ENCODE measurements around the gene GGA2.
"Not testable (repeated sequence)": the region's sequence is repeated elsewhere in the genome, so short reads cannot be mapped to it uniquely, and the experiment has no call there.

The GGA2 gene

DNA sequence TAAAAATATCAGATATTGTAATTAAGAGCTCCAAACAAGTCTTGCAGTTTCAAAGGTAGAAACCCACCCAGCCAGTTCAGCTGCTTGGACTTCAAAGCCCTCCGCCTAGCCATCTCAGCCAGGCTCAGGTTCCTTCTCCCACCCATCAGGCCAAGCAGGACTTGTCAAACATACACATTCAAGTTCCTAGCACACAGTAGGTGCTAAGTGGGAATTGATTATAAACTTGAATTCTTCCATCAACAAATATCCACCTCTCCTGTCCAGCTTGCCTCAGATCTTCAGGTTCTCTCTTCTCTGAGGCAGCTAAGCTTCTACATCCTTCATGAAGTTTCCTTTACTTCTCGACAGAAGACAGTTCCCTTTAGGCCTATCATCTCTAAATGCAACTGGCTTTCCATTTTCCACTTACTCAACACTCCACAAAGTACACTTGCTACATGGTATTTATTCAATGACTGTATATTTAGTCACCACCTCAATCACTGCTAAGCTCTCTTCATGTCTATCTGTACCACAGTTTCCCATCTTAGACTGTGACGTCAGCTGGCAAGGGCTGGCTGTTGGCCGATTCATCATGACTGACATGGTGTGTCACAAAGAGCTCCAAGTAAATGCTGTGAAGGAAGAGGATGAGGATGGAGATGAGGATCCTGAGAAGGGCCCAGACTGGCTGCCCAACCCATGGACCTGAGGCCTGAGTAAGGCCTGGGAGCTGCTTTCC is 44.0 kb downstream of the GGA2 start:
- DNase-seq (ENCODE audit: low read depth): peak; percentile 31

DNA sequence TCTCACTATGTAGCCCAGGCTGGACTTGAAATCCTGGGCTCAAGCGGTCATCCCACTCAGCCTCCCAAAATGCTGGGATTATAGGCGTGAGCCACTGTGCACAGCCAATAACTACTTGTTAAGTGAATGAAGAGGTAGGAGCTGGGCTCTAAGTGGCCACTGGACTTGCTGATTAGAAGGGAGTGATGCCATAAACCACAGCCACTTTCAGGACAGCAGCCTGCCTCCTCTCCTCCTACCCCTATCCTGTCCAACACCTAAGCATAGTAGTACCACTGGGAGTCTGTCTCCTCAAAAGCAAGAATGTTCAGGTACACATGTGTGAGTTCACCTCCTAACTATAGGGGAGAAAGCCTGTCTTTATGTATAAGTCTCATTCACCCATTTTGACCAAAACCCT is 45.1 kb downstream of the GGA2 start:
- DNase-seq (ENCODE audit: low read depth): no peak

DNA sequence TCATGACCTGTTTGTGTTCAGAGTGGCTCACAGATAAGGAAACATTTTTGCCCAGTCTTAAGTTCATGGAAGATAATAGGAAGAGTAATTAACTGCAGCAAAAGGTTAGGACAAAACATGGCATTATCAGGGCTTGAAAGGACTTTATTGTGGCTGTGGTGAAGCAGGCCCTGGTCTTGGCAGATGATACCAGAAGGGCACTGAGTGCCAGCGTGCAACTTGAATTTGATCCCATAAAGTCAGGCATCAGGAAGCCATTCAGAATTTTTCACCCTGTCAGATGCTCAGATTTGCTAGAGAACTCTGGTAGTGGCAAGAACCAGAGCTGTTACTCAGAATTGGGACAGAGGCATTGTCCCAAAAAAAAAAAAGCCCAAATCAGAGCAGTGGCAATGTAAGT is 46.1 kb downstream of the GGA2 start:
- DNase-seq (ENCODE audit: low read depth): no peak

DNA sequence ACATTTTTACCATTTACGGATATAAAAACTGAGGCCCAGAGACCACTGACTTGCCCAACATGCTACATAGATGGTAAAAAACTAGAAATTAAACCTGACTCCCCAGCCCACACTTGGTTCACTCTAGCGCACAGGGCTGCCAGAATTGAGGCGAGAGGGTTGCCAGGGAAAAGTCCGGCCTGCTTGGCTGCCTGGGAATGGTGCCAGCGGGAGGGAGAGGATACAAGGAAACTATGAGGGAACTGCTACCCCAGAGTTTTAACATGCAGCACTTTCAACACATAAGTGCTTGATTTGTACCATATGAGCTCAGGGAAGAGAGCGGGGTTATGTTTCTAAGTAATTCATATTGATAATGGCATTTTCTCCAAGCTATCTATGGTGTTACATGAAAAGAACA is 47.3 kb downstream of the GGA2 start:
- DNase-seq (ENCODE audit: low read depth): peak; percentile 64

DNA sequence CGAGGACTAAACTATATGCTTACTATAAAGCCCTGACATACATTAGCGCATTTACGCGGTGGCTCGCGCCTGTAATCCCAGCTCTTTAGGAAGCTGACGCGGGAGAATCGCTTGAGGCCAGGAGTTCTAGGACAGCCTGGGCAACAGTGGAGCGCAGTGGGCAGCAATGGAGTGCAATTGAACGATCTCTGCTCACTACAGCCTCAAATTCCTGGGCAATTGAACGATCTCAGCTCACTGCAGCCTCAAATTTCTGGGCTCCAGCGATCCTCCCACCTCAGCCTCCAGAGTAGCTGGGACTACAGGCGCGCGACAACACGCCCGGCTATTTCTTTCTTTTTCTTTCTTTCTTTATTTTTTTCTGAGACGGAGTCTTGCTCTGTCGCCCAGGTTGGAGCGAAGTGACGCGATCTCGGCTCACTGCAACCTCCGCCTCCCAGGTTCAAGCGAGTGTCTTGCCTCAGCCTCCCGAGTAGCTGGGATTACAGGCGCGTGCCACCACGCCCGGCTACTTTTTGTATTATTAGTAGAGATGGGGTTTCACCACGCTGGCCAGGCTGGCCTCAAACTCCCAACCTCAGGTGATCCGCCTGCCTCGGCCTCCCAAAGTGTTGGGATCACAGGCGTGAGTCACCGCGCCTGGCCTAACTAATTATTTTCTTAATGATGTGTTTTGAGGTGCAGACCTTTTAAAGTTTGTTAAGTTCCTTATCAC is 56.8 kb downstream of the GGA2 start:
- DNase-seq (ENCODE audit: low read depth): no peak

DNA sequence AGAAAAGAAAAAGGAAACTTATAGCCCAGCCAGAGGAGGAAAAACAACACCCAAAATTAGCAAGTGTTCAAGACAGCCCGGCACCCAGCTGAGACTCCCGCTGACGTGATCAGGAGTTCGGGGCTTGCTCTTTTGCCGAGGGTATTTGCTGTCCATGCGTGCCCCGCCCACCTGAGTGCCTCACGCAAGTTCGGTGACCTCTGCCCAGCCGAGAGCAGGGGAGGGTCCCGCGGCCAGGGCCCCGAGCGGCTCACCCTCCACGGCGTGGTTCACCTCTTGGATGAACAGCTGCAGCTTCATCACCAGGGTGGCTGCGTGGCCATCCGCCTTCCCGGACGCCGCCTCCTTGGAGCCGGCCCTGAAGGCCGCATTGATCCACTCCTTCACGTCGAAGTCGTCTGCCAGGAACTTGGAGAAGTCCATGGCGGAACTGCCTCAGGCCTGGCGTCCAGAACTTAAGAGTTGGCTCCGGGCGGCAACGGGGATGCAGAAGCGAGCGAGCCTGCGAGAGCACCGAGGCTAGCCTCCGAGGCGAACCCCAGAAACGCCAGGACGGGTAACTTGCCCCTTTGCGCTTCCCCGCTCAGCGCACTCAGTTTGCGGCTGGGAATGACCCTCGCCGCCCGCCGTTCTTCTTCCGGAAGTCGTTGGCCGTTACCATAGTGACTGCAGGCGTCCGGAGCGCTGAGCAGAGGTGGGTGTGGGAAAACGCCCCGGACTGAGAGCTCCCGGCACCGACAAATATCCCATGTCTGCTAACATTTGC is 57.5 kb downstream of the GGA2 start, which contains the start of gene COG7:
Gene COG7 (minus strand): TSS at position 618 of the 766 bp plus-strand sequence. CDS start 195 bp downstream, at position 423.
- DNase-seq (ENCODE audit: low read depth): peak; percentile 64

DNA sequence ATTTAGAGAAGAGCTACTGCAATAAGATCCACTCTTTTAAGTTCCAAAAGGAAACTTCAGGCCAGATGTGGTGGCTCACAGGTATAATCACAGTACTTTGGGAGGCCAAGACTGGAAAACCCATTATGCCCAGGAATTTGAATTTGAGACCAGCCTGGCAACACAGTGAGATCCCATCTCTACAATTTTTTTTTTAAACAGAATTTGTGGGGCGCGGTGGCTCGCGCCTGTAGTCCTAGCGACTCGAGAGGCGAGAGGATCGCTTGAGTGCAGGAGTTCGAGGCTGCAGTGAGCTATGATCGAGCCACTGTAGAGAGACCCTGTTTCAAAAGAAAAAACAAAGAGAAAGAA is 58.1 kb downstream of the GGA2 start:
- no peak for DNase-seq (ENCODE audit: low read depth)

DNA sequence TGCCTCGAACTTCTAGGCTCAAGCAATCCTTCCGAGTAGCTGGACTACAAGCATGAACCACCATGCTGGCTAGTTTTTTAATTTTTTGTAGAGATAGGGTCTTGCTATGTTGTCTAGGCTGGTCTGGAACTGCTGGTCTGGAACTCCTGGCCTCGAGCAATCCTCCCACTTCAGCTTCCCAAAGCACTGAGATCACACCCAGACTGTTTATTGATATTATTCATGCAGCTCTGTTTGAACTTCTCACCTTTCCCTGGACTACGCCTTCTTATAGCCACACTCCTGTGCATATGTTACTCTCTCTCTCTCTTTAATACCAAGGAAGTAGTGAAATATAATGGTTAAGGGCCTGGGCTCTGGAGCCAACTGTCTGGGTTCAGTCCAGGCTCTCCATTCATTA is 61.9 kb downstream of the GGA2 start:
- DNase-seq (ENCODE audit: low read depth): no peak

DNA sequence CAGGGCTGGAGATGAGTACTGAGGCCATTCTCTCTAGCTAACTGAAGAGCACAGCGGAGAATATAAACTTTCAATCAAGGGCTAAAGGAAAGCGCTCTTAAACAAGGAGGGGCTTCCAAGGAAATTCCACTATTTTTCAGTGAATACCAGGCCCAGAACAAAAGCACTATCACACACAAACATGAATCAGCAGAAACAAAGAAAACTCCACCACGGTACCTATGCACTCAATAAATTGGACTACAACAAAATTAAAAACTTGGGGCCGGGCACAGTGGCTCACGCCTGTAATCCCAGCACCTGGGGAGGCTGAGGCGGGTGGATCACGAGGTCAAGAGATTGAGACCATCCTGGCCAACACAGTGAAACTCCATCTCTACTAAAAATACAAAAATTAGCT is 72.8 kb downstream of the GGA2 start:
- not testable (repeated sequence) for DNase-seq (ENCODE audit: low read depth)

DNA sequence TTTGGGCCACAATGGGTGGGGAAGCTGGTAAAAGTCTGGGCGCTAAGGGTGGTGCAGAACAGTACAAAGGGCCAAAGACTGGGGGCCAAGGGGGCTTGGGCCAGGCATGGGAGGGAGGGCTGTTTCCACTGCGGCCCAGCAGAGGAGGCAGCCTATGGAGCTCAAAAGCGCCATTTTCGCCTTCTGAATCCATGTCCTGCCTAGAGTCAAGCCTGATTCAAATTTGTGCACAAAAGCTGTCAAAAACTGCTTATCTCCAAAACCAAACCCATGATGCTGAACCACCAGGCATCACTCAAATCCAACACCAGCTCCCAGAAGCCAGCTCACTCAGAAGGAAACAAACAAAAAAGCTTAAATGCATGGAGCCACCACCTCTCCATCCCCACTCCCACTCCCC is 73.3 kb downstream of the GGA2 start:
- no peak for DNase-seq (ENCODE audit: low read depth)

DNA sequence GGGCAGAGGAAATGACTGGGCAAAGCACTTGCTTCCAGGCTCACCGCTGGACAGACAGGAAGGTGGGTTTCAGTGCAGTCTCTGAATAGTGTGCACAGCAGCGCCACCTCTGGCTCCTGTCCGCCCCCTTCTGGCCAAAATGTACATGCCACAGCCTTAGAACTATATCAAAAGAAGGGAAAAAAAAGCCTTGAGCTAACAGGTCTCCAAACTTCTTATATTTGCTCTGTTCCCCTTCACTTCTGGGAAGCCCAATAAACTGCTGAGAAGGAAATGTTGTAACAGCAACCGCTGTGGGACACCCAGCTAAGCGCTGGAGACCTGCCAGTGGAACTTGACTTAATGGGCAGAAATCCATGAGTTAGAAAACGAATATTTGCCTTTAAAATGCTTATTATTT is 74.8 kb downstream of the GGA2 start:
- no peak for DNase-seq (ENCODE audit: low read depth)

DNA sequence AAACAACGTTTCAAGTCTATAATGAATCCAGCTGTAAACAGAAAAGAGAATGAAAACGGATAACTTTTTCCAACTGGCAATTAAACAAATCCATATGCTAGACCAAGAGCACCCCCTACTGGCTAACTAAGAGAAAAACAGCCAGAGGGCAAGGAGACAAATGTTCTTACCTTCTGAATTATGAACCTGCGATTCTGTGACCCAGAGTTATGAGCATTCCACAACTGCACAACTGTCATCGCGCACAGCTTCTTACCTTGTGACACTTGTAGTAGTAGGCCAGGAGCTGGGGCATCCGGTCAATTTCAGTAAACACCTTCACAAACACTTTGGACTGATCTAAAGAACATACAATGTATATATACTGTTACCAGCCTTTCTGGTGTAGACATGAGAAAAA is 75.9 kb downstream of the GGA2 start:
- DNase-seq (ENCODE audit: low read depth): no peak

DNA sequence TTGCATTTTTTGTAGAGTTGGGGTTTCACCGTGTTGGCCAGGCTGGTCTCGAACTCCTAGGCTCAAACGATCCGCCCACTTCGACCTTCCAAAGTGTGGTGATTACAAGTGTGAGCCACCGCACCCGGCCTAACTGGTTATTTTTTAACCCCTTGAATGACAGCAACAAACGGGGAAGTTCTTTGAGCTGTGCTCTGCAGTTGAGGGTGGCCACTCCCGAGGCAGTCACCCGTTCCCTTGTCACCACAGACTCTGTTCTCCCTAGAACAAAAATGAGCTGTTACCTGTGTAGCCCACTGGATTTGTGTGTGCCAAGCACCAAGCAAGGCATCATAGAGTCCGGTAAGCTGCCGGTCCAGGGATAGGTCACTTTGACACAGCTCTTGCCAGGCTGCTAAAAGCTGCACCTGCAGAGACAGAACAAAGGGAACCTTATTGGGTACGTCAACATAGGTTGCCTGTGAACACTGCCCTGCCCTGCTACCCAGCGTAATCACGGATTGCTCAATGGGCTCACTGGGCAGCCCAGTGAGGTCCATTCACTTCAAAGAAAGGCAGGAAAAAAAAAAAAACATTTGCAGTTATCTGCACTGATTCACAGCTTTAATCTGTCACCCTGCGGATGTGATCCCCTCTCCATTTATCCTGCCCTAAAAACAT is 76.9 kb downstream of the GGA2 start:
- no peak for DNase-seq (ENCODE audit: low read depth)

DNA sequence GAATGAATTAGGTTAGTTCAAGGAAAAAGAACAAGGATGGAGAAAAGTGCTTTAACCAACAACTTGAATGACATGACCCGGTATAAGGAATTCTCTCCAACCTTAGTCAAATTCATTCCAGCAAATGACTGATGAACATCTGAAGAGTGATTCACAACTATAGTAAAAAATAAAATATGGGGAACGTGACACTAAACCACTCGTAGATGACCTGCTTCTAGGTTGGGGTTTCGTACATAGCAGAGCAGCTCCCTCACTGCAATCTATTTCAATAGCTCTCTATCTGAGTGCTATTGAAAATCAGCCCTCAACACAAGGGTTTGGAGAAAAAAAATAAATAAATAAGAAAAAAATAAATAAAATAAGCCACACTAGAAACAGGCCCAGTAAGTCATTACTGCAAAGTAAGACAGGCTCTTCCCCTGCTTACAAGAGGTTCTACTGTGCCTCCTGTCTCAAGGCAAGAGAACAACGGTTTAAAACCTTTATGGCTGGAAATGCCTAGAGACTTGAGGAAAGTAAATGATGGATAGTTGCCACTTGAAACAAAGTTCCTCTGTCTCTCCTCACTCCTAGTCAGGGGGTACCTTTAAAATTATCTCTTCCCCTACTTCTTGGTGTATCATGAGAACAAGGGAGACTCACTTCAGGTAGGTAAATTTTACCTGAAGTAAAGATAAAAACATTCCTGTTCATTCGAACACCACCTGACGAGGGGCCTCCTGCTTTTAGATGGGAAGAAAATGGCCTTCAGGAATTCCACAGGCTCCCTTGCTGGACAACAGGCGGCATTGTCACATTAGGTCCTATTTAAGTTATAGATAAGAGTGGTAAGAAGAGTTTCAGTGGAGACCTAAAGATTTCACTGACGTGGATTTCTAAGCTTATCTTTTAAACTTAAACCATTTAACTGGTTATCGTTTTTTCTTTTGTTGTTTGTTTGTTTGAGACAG is 77.8 kb downstream of the GGA2 start:
- no peak for DNase-seq (ENCODE audit: low read depth)

DNA sequence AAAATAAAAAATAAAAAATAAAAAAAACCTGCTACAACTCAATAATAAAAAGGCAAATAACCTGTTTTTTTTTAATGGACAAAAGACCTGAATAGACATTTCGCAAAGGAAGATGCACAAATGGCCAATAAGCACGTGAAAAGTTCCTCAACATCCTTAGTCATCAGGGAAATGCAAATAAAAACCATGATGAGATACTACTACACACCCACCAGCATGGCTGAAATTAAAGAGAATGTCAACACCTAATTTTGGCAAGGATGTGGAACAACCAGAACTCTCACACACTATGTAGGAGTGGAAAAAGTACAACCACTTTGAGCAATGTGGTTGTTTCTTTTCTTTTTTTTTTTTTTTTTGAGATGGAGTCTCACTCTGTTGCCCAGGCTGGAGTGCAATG is 81.9 kb downstream of the GGA2 start:
- no peak for DNase-seq (ENCODE audit: low read depth)

DNA sequence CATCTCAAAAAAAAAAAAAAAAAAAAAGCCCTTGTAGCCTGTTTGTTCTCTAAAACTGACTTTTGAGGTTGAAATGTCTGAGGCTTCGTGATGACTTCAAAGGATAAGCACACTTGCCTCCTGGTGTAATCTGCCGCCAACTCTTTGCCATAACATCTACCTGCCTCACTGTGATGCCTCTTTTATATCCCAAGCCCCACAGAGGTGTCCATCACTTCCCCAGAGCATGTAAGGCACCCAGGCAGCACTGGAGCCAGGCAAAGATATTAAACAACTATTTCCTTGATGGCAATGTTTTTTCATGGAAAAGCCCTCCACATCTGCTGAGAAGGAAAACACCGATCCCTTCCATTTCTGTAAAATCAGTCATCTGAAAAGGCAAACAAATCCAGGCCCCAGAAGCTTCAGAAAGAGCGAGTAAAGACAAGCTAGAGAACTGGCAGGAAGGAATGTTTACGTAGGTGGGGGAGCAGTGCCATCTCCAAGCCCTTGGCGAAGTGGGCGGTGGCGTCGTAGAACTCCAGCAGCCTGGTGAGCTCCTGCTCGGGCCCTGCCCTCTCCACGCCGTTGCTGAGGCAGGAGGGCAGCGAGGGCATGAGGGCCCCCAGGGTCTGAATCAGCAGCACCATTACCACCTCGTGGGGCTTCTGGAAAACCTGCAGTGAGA is 85.9 kb downstream of the GGA2 start:
- DNase-seq (ENCODE audit: low read depth): no peak

DNA sequence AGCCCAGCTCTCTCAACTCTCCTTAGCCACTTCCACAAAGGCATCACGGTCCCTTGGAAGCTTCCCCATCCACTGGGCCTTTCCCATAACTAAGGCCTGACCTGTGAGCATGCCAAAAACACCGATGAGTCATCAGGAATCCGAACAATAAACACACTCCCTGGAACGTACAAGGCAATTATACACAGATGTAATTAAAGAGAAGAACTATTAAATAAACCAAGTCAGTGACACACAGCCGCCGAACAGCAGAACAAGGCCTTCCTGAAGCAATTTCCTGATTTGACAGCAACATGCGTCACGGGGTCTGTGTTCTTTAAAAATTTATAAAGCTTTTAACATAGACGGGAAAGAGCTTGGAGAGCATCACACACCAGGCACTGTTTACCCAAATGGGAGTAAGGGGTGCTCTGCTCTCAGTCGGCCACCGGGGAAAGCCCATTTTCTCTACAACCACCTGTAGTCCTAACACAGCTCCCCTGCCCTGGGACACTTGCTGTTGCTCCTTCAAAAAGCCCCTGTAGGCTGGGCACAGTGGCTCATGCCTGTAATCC is 86.7 kb downstream of the GGA2 start:
- DNase-seq (ENCODE audit: low read depth): peak; percentile 97

DNA sequence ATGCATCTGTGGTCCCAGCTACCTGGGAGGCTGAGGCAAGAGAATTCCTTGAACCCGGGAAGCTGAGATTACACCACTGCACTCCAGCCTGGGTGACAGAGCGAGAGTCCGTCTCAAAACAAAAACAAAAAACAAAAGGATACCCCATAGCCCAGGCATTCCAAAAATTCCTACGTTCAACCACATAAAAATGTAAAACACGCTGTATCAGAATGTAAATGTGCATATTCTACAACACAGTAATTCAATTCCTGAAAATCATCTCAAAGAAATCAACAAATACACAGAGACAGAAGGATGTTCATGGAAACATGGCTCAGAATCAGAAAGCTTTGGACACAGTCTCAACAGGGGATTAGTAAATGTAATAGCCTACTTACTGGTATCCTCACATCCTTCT is 90.3 kb downstream of the GGA2 start:
- no peak for DNase-seq (ENCODE audit: low read depth)

DNA sequence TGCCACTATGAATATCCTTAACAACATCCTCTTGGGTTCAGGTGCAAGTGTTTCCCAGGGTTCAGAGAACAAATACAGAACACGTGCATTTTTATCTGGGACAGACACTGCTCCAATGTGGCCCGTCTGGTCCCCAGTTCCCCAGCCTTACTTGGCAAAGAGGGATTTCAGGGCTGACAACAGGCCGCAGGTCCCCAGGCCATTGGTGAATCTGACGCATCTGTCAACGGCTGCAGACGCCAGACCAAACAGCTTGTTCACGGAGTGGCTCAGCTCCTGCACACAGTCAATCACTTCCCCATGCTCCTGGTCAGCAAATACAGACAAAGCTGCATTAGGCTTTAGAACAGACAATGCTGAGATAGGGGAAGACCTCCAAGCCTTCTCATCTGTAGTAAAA is 93.5 kb downstream of the GGA2 start:
- DNase-seq (ENCODE audit: low read depth): no peak

DNA sequence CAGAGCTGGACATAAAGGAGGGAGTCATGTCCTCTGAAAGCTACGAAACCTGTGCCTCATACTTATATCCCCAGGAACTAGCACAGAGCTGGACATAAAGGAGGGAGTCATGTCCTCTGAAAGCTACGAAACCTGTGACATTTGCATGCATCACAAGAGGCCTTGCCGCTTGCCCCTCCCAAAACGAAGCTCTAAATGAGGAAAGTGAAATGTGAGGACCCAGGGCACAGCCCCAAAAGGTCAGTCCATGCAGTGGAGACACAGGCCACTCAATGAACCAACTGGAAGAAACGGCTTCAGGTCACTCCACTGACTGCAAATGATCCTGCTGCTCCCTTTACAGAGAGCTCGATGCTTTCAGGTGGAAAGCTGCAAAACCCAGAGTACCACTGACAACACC is 95.6 kb downstream of the GGA2 start:
- DNase-seq (ENCODE audit: low read depth): no peak

Measured in GM04503 (cell line).